HepG2 (cell line): ENCODE data around the gene FRMD8. TPM values are rescaled to one million over a fixed set of nuclear protein-coding genes. Genes with fewer than 3 reads are reported as not detected.

ENCODE experiments used
- CBX5 ChIP-seq: sonication (generic); formaldehyde crosslinking; IDR thresholded peaks from 2 replicates; pipeline ENCODE4 v1.4.0; 2020; ENCODE audit warnings: missing genetic modification reagents, borderline replicate concordance
- CCAR2 ChIP-seq: fragments of 200-400 bp; formaldehyde crosslinking; optimal IDR thresholded peaks from 2 replicates; pipeline ENCODE3; 2018; ENCODE audit warnings: low read depth, mild to moderate bottlenecking, low read length, moderate library complexity
- DNMT3B ChIP-seq: conservative IDR thresholded peaks from 2 replicates; pipeline ENCODE4 v1.6.1; 2016; ENCODE audit warnings: missing biosample characterization, control low read depth
- ETS1 ChIP-seq: sonication (generic); formaldehyde crosslinking; IDR thresholded peaks from 2 replicates; pipeline ENCODE4 v1.4.0; 2020; ENCODE audit warnings: missing genetic modification reagents
- EZH2 ChIP-seq: conservative IDR thresholded peaks from 2 replicates; pipeline ENCODE4 v1.6.1; 2012; ENCODE audit warnings: mild to moderate bottlenecking, low read depth, low read length, moderate library complexity
- GABPB1 ChIP-seq: IDR thresholded peaks from 2 replicates; pipeline ENCODE4 v1.6.1; 2016; ENCODE audit warnings: mild to moderate bottlenecking, missing genetic modification reagents, moderate library complexity, missing compliant biosample characterization
- GFI1 ChIP-seq: sonication (generic); formaldehyde crosslinking; IDR thresholded peaks from 2 replicates; pipeline ENCODE4 v1.5.0; 2020; ENCODE audit warnings: missing genetic modification reagents, mild to moderate bottlenecking, borderline replicate concordance
- HNRNPLL ChIP-seq: fragments of 200-400 bp; formaldehyde crosslinking; IDR thresholded peaks from 2 replicates; pipeline ENCODE4 v1.6.1; 2017; ENCODE audit warnings: mild to moderate bottlenecking, low read depth, low read length; ENCODE audit not compliant: poor library complexity, severe bottlenecking
- HOXA9 ChIP-seq: sonication (generic); formaldehyde crosslinking; IDR thresholded peaks from 2 replicates; pipeline ENCODE4 v1.8.1; 2022; ENCODE audit warnings: missing genetic modification reagents, mild to moderate bottlenecking, moderate library complexity, borderline replicate concordance
- ISL2 ChIP-seq: sonication (generic); formaldehyde crosslinking; IDR thresholded peaks from 2 replicates; pipeline ENCODE4 v1.5.0; 2020; ENCODE audit warnings: missing genetic modification reagents
- KDM1A ChIP-seq: IDR thresholded peaks from 2 replicates; pipeline ENCODE4 v1.6.1; 2016; ENCODE audit warnings: missing compliant biosample characterization
- LBX2 ChIP-seq: sonication (generic); formaldehyde crosslinking; IDR thresholded peaks from 2 replicates; pipeline ENCODE4 v1.5.0; 2020; ENCODE audit warnings: missing genetic modification reagents, mild to moderate bottlenecking, borderline replicate concordance
- MEIS2 ChIP-seq: sonication (generic); formaldehyde crosslinking; IDR thresholded peaks from 2 replicates; pipeline ENCODE4 v1.9.0; 2021; ENCODE audit warnings: mild to moderate bottlenecking, missing genetic modification reagents
- MZF1 ChIP-seq: sonication (generic); formaldehyde crosslinking; IDR thresholded peaks from 2 replicates; pipeline ENCODE4 v1.8.1; 2023; ENCODE audit warnings: mild to moderate bottlenecking, missing genetic modification reagents, borderline replicate concordance
- NR1H2 ChIP-seq: sonication (generic); formaldehyde crosslinking; IDR thresholded peaks from 2 replicates; pipeline ENCODE4 v1.8.1; 2022; ENCODE audit warnings: low read depth, missing genetic modification reagents, borderline replicate concordance
- PITX1 ChIP-seq: sonication (generic); formaldehyde crosslinking; IDR thresholded peaks from 2 replicates; pipeline ENCODE4 v1.5.1; 2020; ENCODE audit warnings: mild to moderate bottlenecking, missing genetic modification reagents
- SAP130 ChIP-seq: IDR thresholded peaks from 2 replicates; pipeline ENCODE4 v1.6.1; 2016; ENCODE audit warnings: low read depth
- TARDBP ChIP-seq: sonication (generic); formaldehyde crosslinking; IDR thresholded peaks from 2 replicates; pipeline ENCODE4 v1.8.0; 2022; ENCODE audit warnings: mild to moderate bottlenecking, missing genetic modification reagents
- TEAD3 ChIP-seq: optimal IDR thresholded peaks from 2 replicates; pipeline ENCODE3; 2016; ENCODE audit warnings: borderline replicate concordance
- U2AF2 ChIP-seq: fragments of 200-400 bp; formaldehyde crosslinking; IDR thresholded peaks from 2 replicates; pipeline ENCODE4 v1.6.1; 2017; ENCODE audit warnings: low read depth, mild to moderate bottlenecking, low read length
- ZFP36 ChIP-seq: fragments of 150-350 bp; IDR thresholded peaks from 2 replicates; pipeline ENCODE4 v1.6.1; 2018; ENCODE audit warnings: borderline replicate concordance, low read length, low read depth; ENCODE audit not compliant: partially characterized antibody
- ZFP82 ChIP-seq: sonication (generic); formaldehyde crosslinking; IDR thresholded peaks from 2 replicates; pipeline ENCODE4 v1.5.1; 2020; ENCODE audit warnings: mild to moderate bottlenecking, missing genetic modification reagents, borderline replicate concordance
- ZNF230 ChIP-seq: sonication (generic); formaldehyde crosslinking; IDR thresholded peaks from 2 replicates; pipeline ENCODE4 v1.4.0; 2020; ENCODE audit warnings: mild to moderate bottlenecking, missing genetic modification reagents
- ZNF530 ChIP-seq: sonication (generic); formaldehyde crosslinking; IDR thresholded peaks from 2 replicates; pipeline ENCODE4 v1.5.0; 2020; ENCODE audit warnings: low read depth, mild to moderate bottlenecking, missing genetic modification reagents
- ZNF713 ChIP-seq: sonication (generic); formaldehyde crosslinking; IDR thresholded peaks from 2 replicates; pipeline ENCODE4 v1.4.0; 2020; ENCODE audit warnings: mild to moderate bottlenecking, missing genetic modification reagents
- ZNF781 ChIP-seq: sonication (generic); formaldehyde crosslinking; IDR thresholded peaks from 2 replicates; pipeline ENCODE4 v1.5.1; 2020; ENCODE audit warnings: borderline replicate concordance, mild to moderate bottlenecking, missing genetic modification reagents; ENCODE audit errors: not compliant biosample characterization
- ZNF788 ChIP-seq: sonication (generic); formaldehyde crosslinking; IDR thresholded peaks from 2 replicates; pipeline ENCODE4 v1.5.0; 2020; ENCODE audit warnings: mild to moderate bottlenecking, missing genetic modification reagents, borderline replicate concordance
- ZSCAN22 ChIP-seq: sonication (generic); formaldehyde crosslinking; IDR thresholded peaks from 2 replicates; pipeline ENCODE4 v1.4.0; 2020; ENCODE audit warnings: mild to moderate bottlenecking, missing genetic modification reagents
- ZZZ3 ChIP-seq: sonication (generic); formaldehyde crosslinking; IDR thresholded peaks from 2 replicates; pipeline ENCODE4 v1.4.0; 2020; ENCODE audit warnings: missing genetic modification reagents, mild to moderate bottlenecking, borderline replicate concordance
- polyA plus RNA-seq, 8 experiments: library from polyadenylated mRNA; depleted of rRNA in 3 of 8; stranded (reverse) in 7 of 8; unstranded in 1 of 8; fragments of >200 nt; fragmentation: Illumina TruSeq in 4 of 8; extraction: Trizol in 4 of 8; gene quantifications; 2 replicates each; pipeline versions ENCODE4 v1.2.1 to v1.2.3, GENCODE V29; 2011 to 2016; ENCODE audit warnings: low read depth in 4 of 8, missing spikeins in 1 of 8, mixed read lengths in 1 of 8; ENCODE audit not compliant: insufficient read depth in 1 of 8
- total RNA-seq, 5 experiments: library from RNA; depleted of rRNA; stranded (reverse); fragments of >200 nt; fragmentation: Illumina TruSeq; extraction: Trizol; gene quantifications; 2 replicates each; pipeline ENCODE4 v1.2.3, GENCODE V29; 2016; ENCODE audit warnings: low read depth in 1 of 5
- TF ChIP-seq, protein P1 (sequence below): sonication (generic); formaldehyde crosslinking; IDR thresholded peaks from 2 replicates; pipeline ENCODE4 v1.4.0; 2020; ENCODE audit warnings: missing genetic modification reagents

The FRMD8 gene
- total and polyA plus RNA-seq, 2 of the 13 experiments (the other 11 are each of a cell fraction or from before 2014, with no cell fraction given) = 5.8 to 20.6 TPM

GRCh38 chr11:65421794-65422632 lies 35.6 kb downstream of the FRMD8 start (continued):
- TF ChIP-seq MEIS2 (CRISPR knock-in tag) (peak; percentile 26; the same call in 1 of the 2 replicates), EZH2 (no peak), CBX5 (CRISPR knock-in tag) (no peak), KDM1A (CRISPR knock-in tag) (no peak), HNRNPLL (peak; percentile 63), GABPB1 (CRISPR knock-in tag) (peak; percentile 83), U2AF2 (no peak), GFI1 (CRISPR knock-in tag) (no peak), DNMT3B (CRISPR knock-in tag) (no peak), ZFP82 (0 out of 2 replicates have a peak, but pooled peaks have one; percentile 4), ZZZ3 (CRISPR knock-in tag) (no peak), ZFP36 (no peak), ISL2 (CRISPR knock-in tag) (no peak), ETS1 (no peak), ZNF713 (no peak), MZF1 (CRISPR knock-in tag) (no peak), SAP130 (CRISPR knock-in tag) (peak; percentile 67), CCAR2 (no peak), HOXA9 (CRISPR knock-in tag) (no peak), LBX2 (CRISPR knock-in tag) (no peak), TEAD3 (CRISPR knock-in tag) (peak; percentile 74), NR1H2 (CRISPR knock-in tag) (no peak), ZNF230 (CRISPR knock-in tag) (no peak), ZSCAN22 (CRISPR knock-in tag) (no peak), ZNF788 (CRISPR knock-in tag) (peak; percentile 73), ZNF781 (CRISPR knock-in tag) (no peak), TARDBP (CRISPR knock-in tag) (no peak), PITX1 (peak; percentile 43; the same call in 1 of the 2 replicates), ZNF530 (CRISPR knock-in tag) (no peak)
- TF ChIP-seq, protein P1, sequence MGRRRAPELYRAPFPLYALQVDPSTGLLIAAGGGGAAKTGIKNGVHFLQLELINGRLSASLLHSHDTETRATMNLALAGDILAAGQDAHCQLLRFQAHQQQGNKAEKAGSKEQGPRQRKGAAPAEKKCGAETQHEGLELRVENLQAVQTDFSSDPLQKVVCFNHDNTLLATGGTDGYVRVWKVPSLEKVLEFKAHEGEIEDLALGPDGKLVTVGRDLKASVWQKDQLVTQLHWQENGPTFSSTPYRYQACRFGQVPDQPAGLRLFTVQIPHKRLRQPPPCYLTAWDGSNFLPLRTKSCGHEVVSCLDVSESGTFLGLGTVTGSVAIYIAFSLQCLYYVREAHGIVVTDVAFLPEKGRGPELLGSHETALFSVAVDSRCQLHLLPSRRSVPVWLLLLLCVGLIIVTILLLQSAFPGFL (CRISPR knock-in tag) = no peak
